Prostate gland (tissue), 2 donors: ENCODE data around the gene NPAS4. TPM values are rescaled to one million over a fixed set of nuclear protein-coding genes. Genes with fewer than 3 reads are reported as not detected.

Experiments used
- DNase-seq: peaks from one replicate; pipeline ENCODE4 v3.0.0-alpha.2; 2019; ENCODE audit warnings: low spot score
- H3K27ac ChIP-seq, 2 donors: fragments of 200-600 bp; sonication (generic); 2 replicates each; pipeline ENCODE4 v1.5.1; 2017 to 2019
- H3K27me3 ChIP-seq: fragments of 200-600 bp; sonication (generic); replicated peaks from 2 replicates; pipeline ENCODE4 v1.5.1; 2019; ENCODE audit not compliant: insufficient read depth
- H3K36me3 ChIP-seq, 2 donors: fragments of 200-600 bp; sonication (generic); 1 replicate in 1 of 2; 2 replicates in 1 of 2; pipeline versions ENCODE4 v1.5.1 to v1.8.1; 2017 to 2019
- H3K4me1 ChIP-seq: fragments of 200-600 bp; sonication (generic); replicated peaks from 2 replicates; pipeline ENCODE4 v1.5.1; 2019
- H3K4me3 ChIP-seq, 2 donors: fragments of 200-600 bp; sonication (generic); 2 replicates each; pipeline ENCODE4 v1.5.1; 2017 to 2019
- H3K9me3 ChIP-seq: fragments of 200-600 bp; sonication (generic); 2 replicates; pipeline ENCODE4 v1.5.1; 2017
- POLR2A ChIP-seq: fragments of 450-650 bp; IDR thresholded peaks from one replicate; pipeline ENCODE4 v1.6.1; 2016; ENCODE audit warnings: antibody characterized with exemption, mild to moderate bottlenecking
- POLR2AphosphoS5 ChIP-seq: sonication (generic); formaldehyde crosslinking; IDR thresholded peaks from one replicate; pipeline ENCODE4 v1.6.1; 2017; ENCODE audit warnings: antibody characterized with exemption
- WGBS: methylation state at CpG from one replicate; pipeline ENCODE4 v1.1.5; 2018; 5-methylcytosine and 5-hydroxymethylcytosine counted together
- intact Hi-C: fragments of 100-400 bp; cut with DNase I; formaldehyde crosslinking; loops from one replicate; pipeline ENCODE4 v1.14.2; 2022
- total RNA-seq, 2 donors: library from RNA; depleted of rRNA; stranded (reverse); fragments of >200 nt; gene quantifications; one replicate each; pipeline ENCODE4 v1.1.0, GENCODE V29; 2016
- TF ChIP-seq, protein P1 (sequence below), 4 experiments: fragments of 200-600 bp in 2 of 4; fragments of 450-650 bp in 2 of 4; sonication (generic) in 2 of 4; IDR thresholded peaks; 1 replicate in 3 of 4; 2 replicates in 1 of 4; pipeline ENCODE4 v1.5.1; 2016 to 2019; ENCODE audit warnings: antibody characterized with exemption in 4 of 4, mild to moderate bottlenecking in 2 of 4, moderate library complexity in 2 of 4

NPAS4 gene
- total RNA-seq, 2 donors from 2014 or later: 0.74 TPM; not detected in 1

DNA sequence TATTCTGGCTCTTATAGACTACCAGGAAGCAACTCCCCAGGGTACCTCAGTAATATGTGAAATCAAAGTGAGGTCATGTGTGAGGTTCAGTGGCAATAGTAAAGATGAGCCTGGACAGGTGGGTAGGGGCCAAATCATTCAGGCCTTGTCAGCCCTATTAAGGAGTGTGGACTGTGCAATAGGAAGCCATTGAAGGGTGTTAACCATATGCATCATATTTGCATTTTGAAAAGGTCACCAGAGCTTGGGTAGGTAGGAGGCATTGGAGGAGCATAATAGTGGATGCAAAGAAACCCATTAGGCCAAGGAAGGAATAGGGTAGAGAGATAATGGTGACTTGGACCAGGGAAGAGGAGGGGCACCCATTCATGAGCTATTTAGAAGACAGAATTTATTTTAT, 26.2 kb downstream of the NPAS4 start:
- Histone ChIP-seq H3K4me3 (no peak overlapping the region), H3K27me3 (no peaks in the 10 kb centered on the region), H3K4me1 (no peaks in the 10 kb centered on the region), H3K9me3 (no peaks in the 10 kb centered on the region), H3K27ac (no peak overlapping the region), H3K36me3 (no peaks in the 10 kb centered on the region)
- DNase-seq: no peak
- intact Hi-C loops: no loop called here
- TF ChIP-seq, protein P1, sequence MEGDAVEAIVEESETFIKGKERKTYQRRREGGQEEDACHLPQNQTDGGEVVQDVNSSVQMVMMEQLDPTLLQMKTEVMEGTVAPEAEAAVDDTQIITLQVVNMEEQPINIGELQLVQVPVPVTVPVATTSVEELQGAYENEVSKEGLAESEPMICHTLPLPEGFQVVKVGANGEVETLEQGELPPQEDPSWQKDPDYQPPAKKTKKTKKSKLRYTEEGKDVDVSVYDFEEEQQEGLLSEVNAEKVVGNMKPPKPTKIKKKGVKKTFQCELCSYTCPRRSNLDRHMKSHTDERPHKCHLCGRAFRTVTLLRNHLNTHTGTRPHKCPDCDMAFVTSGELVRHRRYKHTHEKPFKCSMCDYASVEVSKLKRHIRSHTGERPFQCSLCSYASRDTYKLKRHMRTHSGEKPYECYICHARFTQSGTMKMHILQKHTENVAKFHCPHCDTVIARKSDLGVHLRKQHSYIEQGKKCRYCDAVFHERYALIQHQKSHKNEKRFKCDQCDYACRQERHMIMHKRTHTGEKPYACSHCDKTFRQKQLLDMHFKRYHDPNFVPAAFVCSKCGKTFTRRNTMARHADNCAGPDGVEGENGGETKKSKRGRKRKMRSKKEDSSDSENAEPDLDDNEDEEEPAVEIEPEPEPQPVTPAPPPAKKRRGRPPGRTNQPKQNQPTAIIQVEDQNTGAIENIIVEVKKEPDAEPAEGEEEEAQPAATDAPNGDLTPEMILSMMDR (IDR thresholded peaks at IDR 0.05): no peak
- no peak for TF ChIP-seq POLR2AphosphoS5
- no peak for TF ChIP-seq POLR2A

DNA sequence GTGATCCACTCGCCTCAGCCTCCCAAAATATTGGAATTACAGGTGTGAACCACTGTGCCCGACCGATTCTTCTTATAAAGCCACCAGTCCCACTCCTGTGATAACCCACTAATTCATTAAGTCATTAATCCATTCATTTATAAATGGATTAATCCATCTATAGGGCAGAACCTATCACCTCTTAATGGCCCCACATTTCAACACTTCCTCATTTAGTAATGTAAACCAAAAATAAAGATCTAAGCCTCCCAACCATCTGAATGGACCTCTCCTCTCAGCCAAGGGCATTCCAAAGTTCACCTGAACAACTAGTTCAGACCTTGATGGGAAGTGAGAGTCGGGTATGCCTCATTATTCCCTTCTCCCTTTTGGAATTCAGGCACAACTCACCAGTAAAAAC, 27.7 kb downstream of the NPAS4 start:
- Histone ChIP-seq H3K4me1 (no peaks in the 10 kb centered on the region), H3K27me3 (no peaks in the 10 kb centered on the region), H3K27ac (no peak overlapping the region), H3K36me3 (no peaks in the 10 kb centered on the region), H3K9me3 (no peaks in the 10 kb centered on the region), H3K4me3 (no peak overlapping the region)
- intact Hi-C loops: no loop called here
- WGBS: 73% methylated on average over 4 of the region's 4 CpGs
- no peak for DNase-seq
- TF ChIP-seq POLR2AphosphoS5: no peak
- TF ChIP-seq POLR2A: no peak
- TF ChIP-seq, protein P1 (IDR thresholded peaks at IDR 0.05): no peak

DNA sequence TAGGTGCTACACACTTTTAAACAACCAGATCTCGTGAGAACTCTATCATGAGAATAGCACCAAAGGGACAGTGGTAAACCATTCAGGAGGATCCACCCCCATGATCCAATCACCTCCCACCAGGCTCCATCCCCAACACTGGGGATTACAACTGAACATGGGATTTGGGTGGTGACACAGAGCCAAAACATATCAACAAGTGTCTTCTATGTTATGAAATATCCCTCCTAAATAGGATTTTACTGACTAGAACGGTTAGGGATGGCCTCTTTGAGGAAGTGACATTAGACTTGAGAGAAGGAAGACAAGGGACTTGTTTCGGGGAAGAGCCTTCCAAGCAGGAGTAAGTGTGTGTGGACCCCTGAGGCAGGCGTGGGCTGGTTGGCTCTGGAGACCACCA, 29.7 kb downstream of the NPAS4 start:
- Histone ChIP-seq H3K36me3 (no peaks in the 10 kb centered on the region), H3K4me3 (no peak overlapping the region), H3K9me3 (no peaks in the 10 kb centered on the region), H3K27me3 (no peaks in the 10 kb centered on the region), H3K27ac (no peak overlapping the region), H3K4me1 (no peaks in the 10 kb centered on the region)
- intact Hi-C loops: no loop called here
- 72% methylated on average over 4 of the region's 4 CpGs for WGBS
- no peak for DNase-seq
- TF ChIP-seq POLR2A (no peak), POLR2AphosphoS5 (no peak)
- TF ChIP-seq, protein P1 (IDR thresholded peaks at IDR 0.05): no peak

DNA sequence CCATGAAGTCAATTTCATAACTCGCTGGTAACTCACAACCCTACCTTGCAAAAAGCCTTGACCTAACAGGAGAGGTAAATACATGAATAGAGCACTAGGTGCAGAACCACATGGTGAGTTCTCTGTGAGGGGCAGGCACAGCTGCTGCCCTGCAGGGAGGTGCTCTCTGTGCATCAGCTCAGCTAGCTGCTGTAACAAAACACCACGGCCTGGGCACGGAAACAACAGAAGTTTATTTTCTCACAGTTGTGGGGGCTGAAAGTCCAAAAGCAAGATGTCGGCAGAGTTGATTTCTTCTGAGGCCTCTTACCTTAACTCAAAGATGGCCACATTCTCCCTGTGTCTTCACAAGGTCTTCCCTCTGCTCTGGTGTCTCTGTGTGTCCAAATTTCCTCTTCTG, 30.8 kb downstream of the NPAS4 start:
- H3K27me3 ChIP-seq: no peaks in the 10 kb centered on the region
- intact Hi-C loops: no loop called here
- H3K4me1 ChIP-seq: no peaks in the 10 kb centered on the region
- H3K9me3 ChIP-seq: no peaks in the 10 kb centered on the region
- H3K36me3 ChIP-seq: no peaks in the 10 kb centered on the region
- H3K27ac ChIP-seq: no peak overlapping the region
- DNase-seq: no peak
- 91% methylated on average over 4 of the region's 4 CpGs for WGBS
- no peak for TF ChIP-seq POLR2AphosphoS5
- TF ChIP-seq, protein P1 (IDR thresholded peaks at IDR 0.05): no peak
- no peak for TF ChIP-seq POLR2A
- H3K4me3 ChIP-seq: no peak overlapping the region

DNA sequence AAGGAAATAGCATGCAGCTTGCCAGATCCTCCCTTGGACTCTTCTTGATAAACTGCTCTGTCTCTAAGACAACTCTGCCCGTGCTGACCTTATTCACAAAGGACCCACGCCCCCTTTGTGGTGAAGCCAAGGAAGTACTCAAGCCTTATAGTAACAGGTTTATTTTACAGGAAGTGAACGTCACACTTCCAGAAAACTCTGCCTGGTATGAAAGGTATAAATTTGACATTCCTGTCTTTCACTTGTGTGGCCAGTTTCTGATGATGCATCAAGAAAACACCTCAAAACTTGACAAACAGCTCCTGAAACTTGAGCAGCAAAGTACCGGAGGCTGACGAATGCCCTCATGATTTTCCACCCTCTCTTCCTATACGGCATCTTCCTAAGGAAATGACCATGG, 33.4 kb downstream of the NPAS4 start:
- no peak for DNase-seq
- intact Hi-C loops: no loop called here
- no peak overlapping the region for H3K4me3 ChIP-seq
- no peak overlapping the region for H3K27ac ChIP-seq
- no peaks in the 10 kb centered on the region for H3K9me3 ChIP-seq
- TF ChIP-seq POLR2A (no peak), POLR2AphosphoS5 (no peak)
- TF ChIP-seq, protein P1 (IDR thresholded peaks at IDR 0.05): no peak
- H3K27me3 ChIP-seq: no peaks in the 10 kb centered on the region
- H3K4me1 ChIP-seq: no peaks in the 10 kb centered on the region
- no peaks in the 10 kb centered on the region for H3K36me3 ChIP-seq
- WGBS: 24% methylated on average over 6 of the region's 6 CpGs
